G401 (cell line): ENCODE results near the gene ZNF277. TPM values are rescaled to one million over a fixed set of nuclear protein-coding genes. Genes with fewer than 3 reads are reported as not detected.
"Not testable (repeated sequence)": the region's sequence is repeated elsewhere in the genome, so short reads cannot be mapped to it uniquely, and the experiment has no call there.

Source experiments
- DNase-seq: peaks from one replicate; pipeline ENCODE4 v3.0.0-alpha.2; 2015; ENCODE audit warnings: low spot score
- in situ Hi-C: cut with HindIII; loops from 2 replicates; pipeline ENCODE4 v1.10.0; 2016; ENCODE audit warnings: low sequenced_read_pairs, mixed read lengths
- total RNA-seq: library from RNA; depleted of rRNA; stranded (reverse); fragments of >200 nt; shearing (Covaris generic); gene quantifications from 2 replicates; pipeline ENCODE4 v1.2.3, GENCODE V29; 2014

The ZNF277 gene
- total RNA-seq, 1 experiment from 2014 or later, result 53.1 TPM

- in situ Hi-C loops, result no loop called here
Measured at GRCh38 chr7:112238330-112238729, 31.8 kb downstream of the ZNF277 start.

GRCh38 chr7:112238852-112239610, 32.5 kb downstream of the ZNF277 start:
- in situ Hi-C loops, result no loop called here
- no peak for DNase-seq

More at GRCh38 chr7:112238330-112238729, 31.8 kb downstream of the ZNF277 start:
- no peak for DNase-seq

GRCh38 chr7:112248598-112248997, 42.1 kb downstream of the ZNF277 start:
- in situ Hi-C loops, result no loop called here

GRCh38 chr7:112249967-112250366, 43.5 kb downstream of the ZNF277 start:
- DNase-seq, in situ Hi-C loops: not testable (repeated sequence)

More at GRCh38 chr7:112248598-112248997, 42.1 kb downstream of the ZNF277 start:
- DNase-seq, result no peak

GRCh38 chr7:112252141-112252540, 45.6 kb downstream of the ZNF277 start:
- DNase-seq, result no peak
- in situ Hi-C loops, result no loop called here

GRCh38 chr7:112252691-112253090, 46.2 kb downstream of the ZNF277 start:
- no peak for DNase-seq
- in situ Hi-C loops, result no loop called here

DNA sequence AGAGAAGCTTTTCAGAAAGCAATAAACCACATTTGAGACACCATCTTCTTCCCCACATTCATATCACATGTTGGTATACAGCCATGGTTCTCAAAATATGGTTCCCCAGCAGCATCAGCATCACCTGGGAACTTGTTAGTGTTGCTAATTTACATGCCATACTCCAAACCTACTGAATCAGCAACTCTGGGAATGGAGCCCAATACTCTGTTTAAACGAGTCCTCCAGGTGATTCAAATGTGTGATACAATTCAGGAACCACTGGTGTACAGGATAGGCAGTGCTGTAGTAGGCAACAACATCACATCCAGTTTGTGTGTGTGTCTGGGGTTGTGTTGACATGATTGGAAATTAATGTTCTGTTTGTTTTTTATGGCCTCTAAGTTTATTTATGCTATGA, 47.7 kb downstream of the ZNF277 start:
- in situ Hi-C loops, result no loop called here
- DNase-seq, result no peak

DNA sequence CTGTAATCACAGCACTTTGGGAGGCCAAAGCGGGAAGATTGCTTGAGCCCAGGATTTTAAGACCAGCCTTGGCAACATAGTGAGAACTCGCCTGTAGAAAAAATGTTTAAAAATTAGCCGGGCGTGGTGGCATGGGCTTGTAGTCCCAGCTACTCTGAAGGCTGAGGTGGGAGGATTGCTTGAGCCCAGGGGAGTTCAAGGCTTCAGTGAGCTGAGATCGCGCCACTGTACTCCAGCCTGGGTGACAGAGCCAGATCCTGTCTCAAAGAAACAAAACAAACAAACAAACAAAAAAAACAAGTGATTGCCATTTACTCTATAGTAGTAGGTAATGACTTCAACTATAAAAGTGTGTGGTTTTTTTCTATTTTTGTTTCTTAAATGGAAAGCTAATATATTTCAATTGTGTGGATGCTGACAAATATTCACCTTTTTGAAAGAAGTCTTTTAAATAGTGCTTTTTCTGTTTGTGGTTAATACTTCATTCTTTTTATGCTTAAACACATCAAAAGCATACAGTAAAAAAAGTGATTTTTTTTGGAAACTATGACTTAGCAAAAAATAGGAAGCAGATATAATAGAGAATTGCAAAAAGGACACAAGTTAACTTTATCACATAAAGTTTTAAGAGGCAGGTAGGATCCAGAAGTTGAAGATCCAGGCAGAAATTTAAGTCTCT, 48.4 kb downstream of the ZNF277 start:
- DNase-seq, result no peak
- in situ Hi-C loops, result no loop called here

DNA sequence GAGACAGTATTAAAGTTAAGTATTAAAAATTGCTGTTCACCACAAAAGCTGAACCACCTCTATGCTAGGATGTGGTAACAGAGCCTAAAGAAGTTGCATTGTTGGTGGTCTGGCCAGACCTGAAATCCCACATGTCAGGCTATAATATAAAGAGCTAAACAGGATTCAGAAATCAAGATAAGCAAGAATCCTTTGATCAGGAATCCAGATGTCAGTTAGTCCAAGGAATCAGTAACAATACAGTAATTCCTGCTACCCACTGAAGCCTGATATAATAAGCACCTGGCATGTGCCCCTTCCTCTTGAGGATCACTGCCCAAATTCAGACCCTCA, 48.9 kb downstream of the ZNF277 start:
- in situ Hi-C loops, result no loop called here
- no peak for DNase-seq

DNA sequence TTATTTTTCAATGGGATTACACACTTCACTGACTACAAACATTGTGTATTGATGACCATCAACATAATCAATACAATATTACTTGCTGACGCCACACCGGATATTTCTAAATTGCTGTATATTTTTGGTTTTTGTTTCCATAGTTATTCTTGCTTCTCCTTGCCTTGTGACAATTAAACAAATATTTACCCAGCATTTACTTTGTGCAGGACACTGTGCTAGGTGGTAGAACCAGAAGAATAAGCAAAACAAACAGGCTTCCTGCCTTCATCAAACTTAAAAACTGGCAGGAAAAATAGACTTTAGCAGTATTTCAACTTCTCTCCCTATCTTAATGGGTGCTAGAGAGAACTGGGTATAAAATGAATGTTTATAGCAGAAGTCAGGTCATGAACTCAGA, 50.6 kb downstream of the ZNF277 start:
- no peak for DNase-seq
- in situ Hi-C loops, result no loop called here

GRCh38 chr7:112260911-112261310, 54.4 kb downstream of the ZNF277 start:
- in situ Hi-C loops, result no loop called here
- no peak for DNase-seq

GRCh38 chr7:112262036-112262435, 55.5 kb downstream of the ZNF277 start:
- in situ Hi-C loops, result no loop called here
- DNase-seq, result no peak

- no peak for DNase-seq
- in situ Hi-C loops, result no loop called here
Measured at GRCh38 chr7:112262855-112263487, 56.5 kb downstream of the ZNF277 start.

DNA sequence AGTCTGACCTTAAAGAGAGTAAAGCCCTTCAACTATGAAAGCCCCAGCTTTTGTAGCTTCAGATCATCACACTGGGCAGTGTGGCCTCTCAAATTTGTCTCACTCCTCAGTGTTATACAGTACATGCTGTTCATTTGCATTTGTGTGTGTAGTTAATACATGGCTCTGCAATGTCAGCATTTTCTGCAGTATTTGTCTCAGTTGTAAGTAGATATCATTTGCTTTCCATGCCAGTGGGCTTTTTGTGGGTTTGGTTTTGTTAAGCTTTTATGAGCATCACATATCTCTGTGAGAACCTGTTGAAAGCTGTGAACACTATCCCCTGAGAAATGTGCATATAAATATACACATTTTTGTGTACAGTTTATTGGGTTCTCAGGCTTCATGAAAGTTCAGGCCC, 57.0 kb downstream of the ZNF277 start:
- no peak for DNase-seq
- in situ Hi-C loops, result no loop called here

DNA sequence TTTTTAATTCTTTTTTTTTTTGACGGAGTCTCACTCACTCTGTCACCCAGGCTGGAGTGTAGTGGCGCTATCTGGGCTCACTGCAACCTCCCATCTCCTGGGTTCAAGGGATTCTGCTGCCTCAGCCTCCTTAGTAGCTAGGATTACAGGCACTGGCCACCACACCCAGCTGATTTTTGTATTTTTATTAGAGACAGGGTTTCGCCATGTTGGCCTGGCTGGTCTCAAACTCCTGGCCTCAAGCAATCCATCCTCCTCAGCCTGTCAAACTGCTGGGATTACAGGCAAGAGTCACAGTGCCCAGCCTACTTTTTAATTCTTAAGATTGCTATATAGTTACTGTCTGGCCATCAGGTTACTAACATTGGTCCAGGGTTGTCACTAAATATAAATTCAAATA, 59.6 kb downstream of the ZNF277 start:
- in situ Hi-C loops, result no loop called here
- DNase-seq, result no peak

DNA sequence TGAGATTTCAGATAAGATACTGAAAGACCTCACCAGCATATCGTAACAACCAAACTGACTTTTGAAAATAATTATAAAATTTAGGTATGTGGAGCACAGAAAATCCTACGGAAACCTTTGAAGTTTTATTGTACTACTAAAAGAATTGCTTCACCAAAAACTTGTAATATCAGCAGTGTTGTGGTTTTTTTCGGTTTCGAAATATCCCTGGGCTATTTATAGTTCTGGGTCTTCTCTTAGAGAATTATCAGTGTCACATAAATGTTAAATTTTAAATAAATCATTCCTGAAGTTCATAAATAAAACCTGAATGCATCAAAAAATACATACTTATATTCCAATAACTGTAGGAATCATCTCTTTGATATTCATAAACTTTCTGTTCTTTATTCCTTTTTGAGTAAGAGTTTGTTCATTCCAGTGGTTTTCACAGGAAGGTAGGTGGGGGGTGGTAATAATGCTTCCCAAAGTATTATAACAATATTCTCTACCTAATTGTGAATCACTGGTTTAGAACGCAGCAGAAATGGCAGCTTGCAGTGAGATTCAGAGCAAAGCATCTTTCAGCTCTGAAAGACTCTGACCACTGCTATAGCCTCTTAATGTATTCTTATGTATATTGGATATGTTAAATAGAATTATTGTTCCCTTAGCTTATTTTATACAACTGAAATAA, 60.2 kb downstream of the ZNF277 start:
- in situ Hi-C loops, result no loop called here
- DNase-seq, result no peak

DNA sequence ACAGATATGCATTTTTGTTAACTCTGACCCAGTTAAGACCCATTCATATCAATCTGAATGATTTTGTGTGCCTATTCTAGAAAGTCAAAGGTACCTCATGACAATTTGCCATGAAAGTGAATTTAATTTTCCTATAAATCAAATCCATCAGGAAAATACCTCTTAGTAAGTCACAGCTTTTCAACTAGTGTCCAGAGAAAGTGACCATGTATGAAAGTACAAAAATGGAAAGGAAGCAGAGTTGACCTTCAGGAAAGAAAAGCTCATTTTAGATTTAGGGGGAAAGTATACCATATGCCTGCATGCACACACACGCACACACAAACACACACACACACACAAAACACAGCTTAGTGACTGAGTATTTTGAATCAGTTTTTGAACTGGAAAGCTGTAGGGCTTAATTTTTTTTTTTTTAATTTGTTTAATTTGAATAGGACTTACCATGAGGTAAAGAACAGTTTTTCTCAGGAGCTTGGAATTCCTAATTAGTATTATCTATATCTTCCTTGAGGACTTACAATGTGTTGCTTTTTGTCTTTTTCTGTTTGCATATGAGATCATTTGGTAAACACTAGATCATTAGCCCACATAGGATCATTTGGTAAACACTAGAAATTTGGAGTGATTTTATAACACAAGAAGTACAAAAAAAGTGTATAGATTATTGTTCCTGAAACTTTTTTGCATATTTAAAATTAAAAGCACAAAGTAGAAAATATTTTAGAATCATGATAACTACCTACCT, 61.6 kb downstream of the ZNF277 start:
- no peak for DNase-seq
- in situ Hi-C loops, result no loop called here

DNA sequence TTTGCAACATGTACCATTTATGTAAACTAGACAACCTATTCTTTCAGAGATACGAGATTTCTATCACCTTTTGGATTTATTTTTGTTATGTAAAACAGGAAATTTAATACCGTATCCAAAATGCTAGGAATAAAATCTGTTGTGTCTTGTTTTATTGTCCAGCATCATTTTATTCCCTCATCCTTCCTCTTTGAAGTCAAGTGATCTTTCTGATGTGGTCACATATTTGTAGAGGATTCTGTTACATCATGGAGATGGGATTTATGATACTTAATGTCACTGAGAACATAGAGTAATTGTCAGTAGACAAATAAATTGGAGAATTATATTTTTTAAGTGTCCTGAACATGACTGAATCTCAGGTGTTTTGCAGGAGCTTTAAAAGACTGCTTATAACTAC, 64.7 kb downstream of the ZNF277 start:
- in situ Hi-C loops, result no loop called here

DNA sequence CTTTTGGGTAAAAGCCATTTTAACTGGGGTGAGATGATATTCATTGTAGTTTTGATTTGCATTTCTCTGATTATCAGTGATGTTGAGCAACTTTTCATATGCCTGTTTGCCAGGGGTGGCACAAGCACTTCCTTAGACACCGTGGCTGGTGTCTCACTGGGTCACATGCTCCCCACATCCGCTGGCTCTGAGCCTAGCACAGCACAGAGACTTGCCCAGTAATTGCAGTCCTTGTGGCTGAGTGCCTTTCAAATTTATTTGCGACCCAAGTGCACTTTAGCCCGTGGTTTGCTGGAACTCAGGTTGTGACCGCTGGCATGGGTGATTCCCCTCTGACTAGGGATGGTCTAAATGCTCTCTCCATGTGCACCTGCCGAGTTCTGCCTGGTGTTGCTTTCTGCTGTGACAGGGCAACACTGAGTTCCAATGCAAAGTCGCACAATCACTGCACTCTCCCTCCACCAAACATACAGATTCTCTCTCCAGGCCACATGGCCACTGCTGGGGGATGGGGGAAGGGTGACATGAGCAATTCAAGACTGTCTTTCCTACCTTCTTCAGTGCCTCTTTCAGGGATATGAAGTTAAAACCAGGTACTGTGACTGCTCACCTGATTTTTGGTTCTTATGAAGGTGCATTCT, 66.5 kb downstream of the ZNF277 start:
- in situ Hi-C loops, result no loop called here
- no peak for DNase-seq

More for the DNA sequence above, 64.7 kb downstream of the ZNF277 start:
- no peak for DNase-seq
